ENCODE data around the gene SCLY. TPM values are rescaled to one million over a fixed set of nuclear protein-coding genes. Genes with fewer than 3 reads are reported as not detected.

Gene SCLY
- total RNA-seq, 1 experiment from 2014 or later = 28.7 TPM

DNA sequence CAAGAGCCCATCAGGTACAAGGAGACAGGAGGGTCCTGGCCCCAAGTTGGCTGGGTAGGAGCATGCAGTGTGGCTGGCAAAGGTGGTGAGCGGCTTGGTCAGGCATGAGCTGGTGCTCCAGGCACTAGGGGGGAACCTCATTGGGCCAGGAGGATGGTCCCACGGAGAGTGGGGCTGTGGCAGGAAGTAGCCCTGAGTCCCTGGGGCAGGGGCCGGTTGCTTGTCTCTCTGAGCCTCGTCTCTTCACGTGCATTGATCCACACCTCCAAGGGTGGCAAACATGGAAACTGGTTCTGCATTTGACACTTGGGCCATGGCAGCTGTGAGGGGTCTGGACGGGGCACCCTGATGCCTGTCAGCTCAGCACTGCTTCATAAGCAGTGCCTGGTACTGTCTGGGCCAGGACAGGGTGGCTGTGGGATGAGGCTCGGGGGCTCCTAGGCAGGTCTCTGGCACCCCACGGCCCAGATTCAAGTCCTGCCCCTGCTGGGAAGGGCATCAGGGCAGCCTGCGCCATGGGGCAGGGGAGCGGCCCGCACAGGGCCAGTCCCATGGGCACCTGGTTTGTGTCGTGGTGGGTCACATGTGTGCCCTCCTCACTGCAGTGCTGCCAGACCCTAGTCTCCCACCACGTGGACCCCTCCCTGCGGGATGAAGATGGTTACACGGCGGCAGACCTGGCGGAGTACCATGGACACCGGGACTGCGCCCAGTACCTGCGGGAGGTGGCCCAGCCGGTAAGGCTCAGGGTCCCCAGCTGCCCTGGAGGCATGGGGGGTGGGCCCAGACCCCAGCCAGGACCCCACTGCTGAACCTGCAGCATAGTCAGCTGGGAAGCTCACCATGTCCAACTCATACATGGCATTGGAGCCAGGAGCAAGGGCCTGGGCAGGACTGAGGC lies 55.7 kb downstream of the SCLY start:
- Histone ChIP-seq H3K4me2 (ENCODE audit: low read length) (no peak overlapping the region), H3K9me3 (ENCODE audit: control insufficient read depth in 1 of 2, insufficient read depth in 1 of 2, low read depth in 1 of 2, low read length in 2 of 2) (no peaks in the 10 kb centered on the region), H3K4me1 (ENCODE audit: control insufficient read depth in 1 of 2, insufficient read depth in 2 of 2, low read length in 2 of 2) (peaks cover 0 to 3% of the 10 kb centered on the region in 2 experiments; a peak in 1 of 4 replicates), H3K36me3 (ENCODE audit: control insufficient read depth in 1 of 2, insufficient read depth in 2 of 2, low read length in 2 of 2) (no peaks in the 10 kb centered on the region), H3K79me2 (ENCODE audit: insufficient read depth, low read length) (no peaks in the 10 kb centered on the region), H3K27me3 (ENCODE audit: insufficient read depth, low read length) (no peaks in the 10 kb centered on the region; the same call in 1 of the 2 replicates), H3K9me2 (ENCODE audit: insufficient read depth) (no peaks in the 10 kb centered on the region), H2AFZ (ENCODE audit: low read depth, low read length, poor library complexity, severe bottlenecking) (no peak overlapping the region), H3K27ac (ENCODE audit: low read depth, low read length) (no peak overlapping the region), H3K4me3 (replicated peaks in 1 of 2; ENCODE audit: low read depth in 1 of 2, low read length in 2 of 2) (no peak overlapping the region), H3K9ac (ENCODE audit: low read length) (no peak overlapping the region), H4K20me1 (ENCODE audit: insufficient read depth) (no peaks in the 10 kb centered on the region)
- ATAC-seq = no peak
- ChIA-PET RAD21 (ENCODE audit: low non-redundant PET in 1 of 2, low total read pairs in 2 of 2, uncharacterized antibody in 2 of 2, unreplicated experiment in 2 of 2) (no interaction called here), POLR2A (no interaction called here), CTCF (no interaction called here)
- no peak for DNase-seq (ENCODE audit: low read depth, low spot score)
- BruUV-seq (replicated peaks) = no TSS peak
- intact Hi-C loops (cut with micrococcal nuclease) = no loop called here
- TF ChIP-seq YY1 (IDR thresholded peaks at IDR 0.05; ENCODE audit: extremely low read depth, insufficient replicate concordance, low read depth, low read length) (no peak), EZH2 (IDR thresholded peaks at IDR 0.05) (no peak), POLR2A (IDR thresholded peaks at IDR 0.05; ENCODE audit: borderline replicate concordance, extremely low read depth, insufficient read depth, insufficient read length) (no peak), ZNF274 (IDR thresholded peaks at IDR 0.05; ENCODE audit: low read depth, low read length) (no peak), ELF1 (IDR thresholded peaks at IDR 0.05; ENCODE audit: borderline replicate concordance, low read depth) (no peak), CEBPB (IDR thresholded peaks at IDR 0.05; ENCODE audit: low read depth) (no peak), EGR1 (IDR thresholded peaks at IDR 0.05; ENCODE audit: low read depth) (no peak), ZFX (IDR thresholded peaks at IDR 0.05) (no peak), EZH2phosphoT487 (IDR thresholded peaks at IDR 0.05; ENCODE audit: borderline replicate concordance) (no peak), CBX3 (IDR thresholded peaks at IDR 0.05; ENCODE audit: low read depth) (no peak)
- TF ChIP-seq, protein P1, sequence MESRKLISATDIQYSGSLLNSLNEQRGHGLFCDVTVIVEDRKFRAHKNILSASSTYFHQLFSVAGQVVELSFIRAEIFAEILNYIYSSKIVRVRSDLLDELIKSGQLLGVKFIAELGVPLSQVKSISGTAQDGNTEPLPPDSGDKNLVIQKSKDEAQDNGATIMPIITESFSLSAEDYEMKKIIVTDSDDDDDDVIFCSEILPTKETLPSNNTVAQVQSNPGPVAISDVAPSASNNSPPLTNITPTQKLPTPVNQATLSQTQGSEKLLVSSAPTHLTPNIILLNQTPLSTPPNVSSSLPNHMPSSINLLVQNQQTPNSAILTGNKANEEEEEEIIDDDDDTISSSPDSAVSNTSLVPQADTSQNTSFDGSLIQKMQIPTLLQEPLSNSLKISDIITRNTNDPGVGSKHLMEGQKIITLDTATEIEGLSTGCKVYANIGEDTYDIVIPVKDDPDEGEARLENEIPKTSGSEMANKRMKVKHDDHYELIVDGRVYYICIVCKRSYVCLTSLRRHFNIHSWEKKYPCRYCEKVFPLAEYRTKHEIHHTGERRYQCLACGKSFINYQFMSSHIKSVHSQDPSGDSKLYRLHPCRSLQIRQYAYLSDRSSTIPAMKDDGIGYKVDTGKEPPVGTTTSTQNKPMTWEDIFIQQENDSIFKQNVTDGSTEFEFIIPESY (IDR thresholded peaks at IDR 0.05; ENCODE audit: extremely low read depth, insufficient replicate concordance, low read length) = no peak
- TF ChIP-seq, protein P2, sequence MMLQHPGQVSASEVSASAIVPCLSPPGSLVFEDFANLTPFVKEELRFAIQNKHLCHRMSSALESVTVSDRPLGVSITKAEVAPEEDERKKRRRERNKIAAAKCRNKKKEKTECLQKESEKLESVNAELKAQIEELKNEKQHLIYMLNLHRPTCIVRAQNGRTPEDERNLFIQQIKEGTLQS (IDR thresholded peaks at IDR 0.05) = no peak
- TF ChIP-seq, protein P3, sequence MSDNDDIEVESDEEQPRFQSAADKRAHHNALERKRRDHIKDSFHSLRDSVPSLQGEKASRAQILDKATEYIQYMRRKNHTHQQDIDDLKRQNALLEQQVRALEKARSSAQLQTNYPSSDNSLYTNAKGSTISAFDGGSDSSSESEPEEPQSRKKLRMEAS (IDR thresholded peaks at IDR 0.05) = no peak
